Measurements from ENCODE around the gene SNTG2. TPM values are rescaled to one million over a fixed set of nuclear protein-coding genes. Genes with fewer than 3 reads are reported as not detected.

The SNTG2 gene
- total and polyA plus RNA-seq, 10 of the 15 experiments (the other 5 are each of a cell fraction or from before 2014, with no cell fraction given), result not detected

DNA sequence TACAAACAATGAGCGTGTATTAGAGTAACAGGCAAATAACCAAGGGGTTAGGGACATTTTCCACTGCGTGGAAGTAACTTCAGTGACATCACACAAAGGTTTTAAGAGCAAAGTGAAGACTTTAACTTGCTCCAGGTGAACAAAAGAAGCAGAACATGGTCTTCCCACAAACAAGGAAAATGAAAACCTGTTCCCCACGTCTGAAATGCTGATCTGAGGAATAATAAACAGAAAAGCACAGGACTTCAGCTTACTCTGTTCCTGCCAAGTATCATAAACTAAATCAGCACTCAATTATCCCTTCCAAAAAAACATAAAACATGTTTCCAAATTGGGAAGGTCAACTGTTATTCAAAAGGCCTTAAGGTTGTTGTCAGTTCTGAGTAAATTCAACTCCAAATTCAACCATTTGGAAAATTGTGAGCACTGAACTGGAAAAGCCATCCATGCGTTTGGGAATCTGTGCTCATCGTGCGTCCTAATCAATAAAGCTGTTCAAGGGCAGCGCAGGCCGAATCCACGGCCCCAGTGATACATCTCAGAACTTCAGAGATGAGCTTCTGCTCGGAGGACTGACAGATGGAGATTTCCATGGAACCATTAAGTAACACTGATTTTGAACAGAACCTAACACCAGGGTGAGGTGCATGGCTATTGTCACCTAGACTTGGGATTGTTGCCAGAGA, 7.7 kb upstream of the SNTG2 start:
- H3K9me3 ChIP-seq (replicated peaks; ENCODE audit: control insufficient read depth, insufficient read depth, low read length), result no peaks in the 10 kb centered on the region; the same call in 1 of the 3 replicates
- no peak overlapping the region for H3K4me2 ChIP-seq (ENCODE audit: control insufficient read depth, insufficient read depth)
- no peak for FAIRE-seq
- no peak overlapping the region for H3K4me3 ChIP-seq
- H3K9ac ChIP-seq (ENCODE audit: control insufficient read depth, insufficient read depth, low read length), result no peak overlapping the region
- no peak for TF ChIP-seq SUZ12 (IDR thresholded peaks at IDR 0.05; ENCODE audit: unreplicated experiment)
- TF ChIP-seq HDAC6 (IDR thresholded peaks at IDR 0.05; ENCODE audit: unreplicated experiment), result no peak
- TF ChIP-seq GABPA (IDR thresholded peaks at IDR 0.05; ENCODE audit: low read depth), result no peak
- no peak for TF ChIP-seq NFIC (IDR thresholded peaks at IDR 0.05; ENCODE audit: low read depth, low read length)
- TF ChIP-seq TAF1 (IDR thresholded peaks at IDR 0.05; ENCODE audit: borderline replicate concordance, low read depth, low read length), result no peak
- no peaks in the 10 kb centered on the region for H3K79me2 ChIP-seq (ENCODE audit: control insufficient read depth, insufficient read depth, low read length)
- ChIA-PET SMC1A (ENCODE audit: uncharacterized antibody, unreplicated experiment) (no interaction called here), RAD21 (ENCODE audit: unreplicated experiment) (no interaction called here), POLR2A (no interaction called here), CTCF (no interaction called here)
- no peaks in the 10 kb centered on the region for H3K36me3 ChIP-seq (ENCODE audit: control insufficient read depth in 2 of 2, insufficient read depth in 2 of 2, low read length in 1 of 2)
- intact Hi-C loops (cut with micrococcal nuclease; ENCODE audit: unreplicated experiment), result no loop called here
- in situ Hi-C loops (cut with MboI), result no loop called here
- no TSS peak for BruUV-seq (replicated peaks)
- no peak overlapping the region for H2AFZ ChIP-seq (ENCODE audit: control insufficient read depth, low read depth, low read length)
- no peaks in the 10 kb centered on the region for H3K27me3 ChIP-seq (replicated peaks in 1 of 2; ENCODE audit: control insufficient read depth in 2 of 2, insufficient read depth in 2 of 2, low read length in 1 of 2)
- H3K27ac ChIP-seq (ENCODE audit: control insufficient read depth, insufficient read depth), result no peak overlapping the region
- DNase-seq (ENCODE audit: low read depth, low spot score), result no peak
- no peaks in the 10 kb centered on the region for H4K20me1 ChIP-seq (ENCODE audit: control insufficient read depth, insufficient read depth)
- WGBS (ENCODE audit: insufficient coverage, insufficient replicate concordance, low lambda C conversion rate, missing lambda C conversion rate), result 54% methylated on average over 10 of the region's 10 CpGs
- no peaks in the 10 kb centered on the region for H3K4me1 ChIP-seq (ENCODE audit: control insufficient read depth, insufficient read depth, low read length)
- no peak for ATAC-seq

DNA sequence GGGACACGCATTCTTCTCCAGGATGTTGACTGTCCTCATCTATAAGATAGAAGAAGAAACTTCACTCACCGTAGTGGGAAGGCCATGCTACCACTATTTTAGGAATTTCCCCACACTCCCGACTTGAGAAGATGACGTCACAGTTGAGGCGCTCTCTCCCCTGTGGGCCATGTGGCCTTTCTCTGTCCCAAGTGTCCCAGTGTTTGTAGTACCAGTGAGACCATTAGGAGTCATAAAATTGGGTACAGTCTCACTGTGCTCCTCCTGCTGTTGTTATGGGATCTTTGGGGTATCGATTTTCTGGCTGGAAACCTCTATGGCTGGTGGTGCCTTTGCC, 7.2 kb upstream of the SNTG2 start:
- H2AFZ ChIP-seq (ENCODE audit: control insufficient read depth, low read depth, low read length), result no peak overlapping the region
- WGBS (ENCODE audit: insufficient coverage, insufficient replicate concordance, low lambda C conversion rate, missing lambda C conversion rate), result 23% methylated on average over 6 of the region's 6 CpGs
- ChIA-PET RAD21 (ENCODE audit: unreplicated experiment) (no interaction called here), POLR2A (no interaction called here), CTCF (no interaction called here), SMC1A (ENCODE audit: uncharacterized antibody, unreplicated experiment) (no interaction called here)
- ATAC-seq, result no peak
- H3K79me2 ChIP-seq (ENCODE audit: control insufficient read depth, insufficient read depth, low read length), result no peaks in the 10 kb centered on the region
- H3K27ac ChIP-seq (ENCODE audit: control insufficient read depth, insufficient read depth), result no peak overlapping the region
- no peaks in the 10 kb centered on the region for H3K27me3 ChIP-seq (replicated peaks in 1 of 2; ENCODE audit: control insufficient read depth in 2 of 2, insufficient read depth in 2 of 2, low read length in 1 of 2)
- FAIRE-seq, result no peak
- H3K9ac ChIP-seq (ENCODE audit: control insufficient read depth, insufficient read depth, low read length), result no peak overlapping the region
- BruUV-seq (replicated peaks), result no TSS peak
- H3K4me3 ChIP-seq, result no peak overlapping the region
- no peaks in the 10 kb centered on the region for H3K4me1 ChIP-seq (ENCODE audit: control insufficient read depth, insufficient read depth, low read length)
- in situ Hi-C loops (cut with MboI), result no loop called here
- DNase-seq (ENCODE audit: low read depth, low spot score), result no peak
- no peak overlapping the region for H3K4me2 ChIP-seq (ENCODE audit: control insufficient read depth, insufficient read depth)
- no peaks in the 10 kb centered on the region for H3K36me3 ChIP-seq (ENCODE audit: control insufficient read depth in 2 of 2, insufficient read depth in 2 of 2, low read length in 1 of 2)
- intact Hi-C loops (cut with micrococcal nuclease; ENCODE audit: unreplicated experiment), result no loop called here
- no peaks in the 10 kb centered on the region for H4K20me1 ChIP-seq (ENCODE audit: control insufficient read depth, insufficient read depth)
- H3K9me3 ChIP-seq (replicated peaks; ENCODE audit: control insufficient read depth, insufficient read depth, low read length), result no peaks in the 10 kb centered on the region; the same call in 1 of the 3 replicates
- TF ChIP-seq TCF3 (IDR thresholded peaks at IDR 0.05; ENCODE audit: borderline replicate concordance, insufficient read depth, low read depth, low read length), result no peak
- TF ChIP-seq, protein P1, sequence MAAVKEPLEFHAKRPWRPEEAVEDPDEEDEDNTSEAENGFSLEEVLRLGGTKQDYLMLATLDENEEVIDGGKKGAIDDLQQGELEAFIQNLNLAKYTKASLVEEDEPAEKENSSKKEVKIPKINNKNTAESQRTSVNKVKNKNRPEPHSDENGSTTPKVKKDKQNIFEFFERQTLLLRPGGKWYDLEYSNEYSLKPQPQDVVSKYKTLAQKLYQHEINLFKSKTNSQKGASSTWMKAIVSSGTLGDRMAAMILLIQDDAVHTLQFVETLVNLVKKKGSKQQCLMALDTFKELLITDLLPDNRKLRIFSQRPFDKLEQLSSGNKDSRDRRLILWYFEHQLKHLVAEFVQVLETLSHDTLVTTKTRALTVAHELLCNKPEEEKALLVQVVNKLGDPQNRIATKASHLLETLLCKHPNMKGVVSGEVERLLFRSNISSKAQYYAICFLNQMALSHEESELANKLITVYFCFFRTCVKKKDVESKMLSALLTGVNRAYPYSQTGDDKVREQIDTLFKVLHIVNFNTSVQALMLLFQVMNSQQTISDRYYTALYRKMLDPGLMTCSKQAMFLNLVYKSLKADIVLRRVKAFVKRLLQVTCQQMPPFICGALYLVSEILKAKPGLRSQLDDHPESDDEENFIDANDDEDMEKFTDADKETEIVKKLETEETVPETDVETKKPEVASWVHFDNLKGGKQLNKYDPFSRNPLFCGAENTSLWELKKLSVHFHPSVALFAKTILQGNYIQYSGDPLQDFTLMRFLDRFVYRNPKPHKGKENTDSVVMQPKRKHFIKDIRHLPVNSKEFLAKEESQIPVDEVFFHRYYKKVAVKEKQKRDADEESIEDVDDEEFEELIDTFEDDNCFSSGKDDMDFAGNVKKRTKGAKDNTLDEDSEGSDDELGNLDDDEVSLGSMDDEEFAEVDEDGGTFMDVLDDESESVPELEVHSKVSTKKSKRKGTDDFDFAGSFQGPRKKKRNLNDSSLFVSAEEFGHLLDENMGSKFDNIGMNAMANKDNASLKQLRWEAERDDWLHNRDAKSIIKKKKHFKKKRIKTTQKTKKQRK (IDR thresholded peaks at IDR 0.05; ENCODE audit: low read depth, low read length), result no peak
- TF ChIP-seq JUND (IDR thresholded peaks at IDR 0.05; ENCODE audit: low read depth, low read length), result no peak
- TF ChIP-seq, protein P2, sequence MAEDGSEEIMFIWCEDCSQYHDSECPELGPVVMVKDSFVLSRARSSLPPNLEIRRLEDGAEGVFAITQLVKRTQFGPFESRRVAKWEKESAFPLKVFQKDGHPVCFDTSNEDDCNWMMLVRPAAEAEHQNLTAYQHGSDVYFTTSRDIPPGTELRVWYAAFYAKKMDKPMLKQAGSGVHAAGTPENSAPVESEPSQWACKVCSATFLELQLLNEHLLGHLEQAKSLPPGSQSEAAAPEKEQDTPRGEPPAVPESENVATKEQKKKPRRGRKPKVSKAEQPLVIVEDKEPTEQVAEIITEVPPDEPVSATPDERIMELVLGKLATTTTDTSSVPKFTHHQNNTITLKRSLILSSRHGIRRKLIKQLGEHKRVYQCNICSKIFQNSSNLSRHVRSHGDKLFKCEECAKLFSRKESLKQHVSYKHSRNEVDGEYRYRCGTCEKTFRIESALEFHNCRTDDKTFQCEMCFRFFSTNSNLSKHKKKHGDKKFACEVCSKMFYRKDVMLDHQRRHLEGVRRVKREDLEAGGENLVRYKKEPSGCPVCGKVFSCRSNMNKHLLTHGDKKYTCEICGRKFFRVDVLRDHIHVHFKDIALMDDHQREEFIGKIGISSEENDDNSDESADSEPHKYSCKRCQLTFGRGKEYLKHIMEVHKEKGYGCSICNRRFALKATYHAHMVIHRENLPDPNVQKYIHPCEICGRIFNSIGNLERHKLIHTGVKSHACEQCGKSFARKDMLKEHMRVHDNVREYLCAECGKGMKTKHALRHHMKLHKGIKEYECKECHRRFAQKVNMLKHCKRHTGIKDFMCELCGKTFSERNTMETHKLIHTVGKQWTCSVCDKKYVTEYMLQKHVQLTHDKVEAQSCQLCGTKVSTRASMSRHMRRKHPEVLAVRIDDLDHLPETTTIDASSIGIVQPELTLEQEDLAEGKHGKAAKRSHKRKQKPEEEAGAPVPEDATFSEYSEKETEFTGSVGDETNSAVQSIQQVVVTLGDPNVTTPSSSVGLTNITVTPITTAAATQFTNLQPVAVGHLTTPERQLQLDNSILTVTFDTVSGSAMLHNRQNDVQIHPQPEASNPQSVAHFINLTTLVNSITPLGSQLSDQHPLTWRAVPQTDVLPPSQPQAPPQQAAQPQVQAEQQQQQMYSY (CRISPR knock-in tag; IDR thresholded peaks at IDR 0.05), result no peak
- no peak for TF ChIP-seq FOS (IDR thresholded peaks at IDR 0.05; ENCODE audit: borderline replicate concordance, extremely low read depth, insufficient read length)
